Testis (tissue), 3 donors: ENCODE results near the gene RBM33. TPM values are rescaled to one million over a fixed set of nuclear protein-coding genes. Genes with fewer than 3 reads are reported as not detected.

ENCODE experiments used
- DNase-seq: peaks from one replicate; pipeline ENCODE4 v3.0.0-alpha.2; 2019
- H3K27ac ChIP-seq, 2 donors: fragments of 200-600 bp; sonication (generic); one replicate each; pipeline ENCODE4 v1.5.1; 2019
- H3K27me3 ChIP-seq: fragments of 200-600 bp; sonication (generic); one replicate; pipeline ENCODE4 v1.5.1; 2019
- H3K36me3 ChIP-seq: fragments of 200-600 bp; sonication (generic); one replicate; pipeline ENCODE4 v1.5.1; 2017; ENCODE audit warnings: low read depth; ENCODE audit errors: missing control alignments
- H3K4me1 ChIP-seq: fragments of 200-600 bp; sonication (generic); one replicate; pipeline ENCODE4 v1.5.1; 2019
- H3K4me3 ChIP-seq, 2 donors: fragments of 200-600 bp; sonication (generic); one replicate each; pipeline ENCODE4 v1.5.1; 2017 to 2019
- H3K9me3 ChIP-seq: fragments of 200-600 bp; sonication (generic); one replicate; pipeline ENCODE4 v1.5.1; 2017
- POLR2A ChIP-seq: fragments of 450-650 bp; IDR thresholded peaks from one replicate; pipeline ENCODE4 v1.6.1; 2017; ENCODE audit warnings: antibody characterized with exemption, mild to moderate bottlenecking, moderate library complexity
- WGBS, 2 donors: methylation state at CpG; one replicate each; pipeline ENCODE4 v1.1.5; 2018; 5-methylcytosine and 5-hydroxymethylcytosine counted together
- intact Hi-C: fragments of 100-400 bp; cut with DNase I; formaldehyde crosslinking; loops from one replicate; pipeline ENCODE4 v1.15.1; 2023; ENCODE audit warnings: low total_unique reads
- polyA plus RNA-seq: library from polyadenylated mRNA; stranded (reverse); fragments of 350-450 nt; fragmentation: Illumina TruSeq; extraction: RNeasy Lipid Tissue Mini Kit (QIAGEN cat#74804); gene quantifications from one replicate; pipeline ENCODE4 v1.2.3, GENCODE V29; 2014; ENCODE audit warnings: low read depth, low replicate concordance; ENCODE audit not compliant: insufficient read depth
- total RNA-seq, 2 donors: library from RNA; depleted of rRNA; stranded (reverse); fragments of >200 nt; gene quantifications; one replicate each; pipeline ENCODE4 v1.2.3, GENCODE V29; 2016
- TF ChIP-seq, protein P1 (sequence below), 3 experiments: fragments of 450-650 bp in 2 of 3; fragments of 200-600 bp in 1 of 3; sonication (generic) in 1 of 3; IDR thresholded peaks; one replicate each; pipeline ENCODE4 v1.5.1; 2016 to 2019; ENCODE audit warnings: antibody characterized with exemption in 3 of 3, mild to moderate bottlenecking in 2 of 3, moderate library complexity in 1 of 3

The RBM33 gene
- total and polyA plus RNA-seq, 3 donors from 2014 or later, result 27.3 to 104 (median 93.4) TPM

DNA sequence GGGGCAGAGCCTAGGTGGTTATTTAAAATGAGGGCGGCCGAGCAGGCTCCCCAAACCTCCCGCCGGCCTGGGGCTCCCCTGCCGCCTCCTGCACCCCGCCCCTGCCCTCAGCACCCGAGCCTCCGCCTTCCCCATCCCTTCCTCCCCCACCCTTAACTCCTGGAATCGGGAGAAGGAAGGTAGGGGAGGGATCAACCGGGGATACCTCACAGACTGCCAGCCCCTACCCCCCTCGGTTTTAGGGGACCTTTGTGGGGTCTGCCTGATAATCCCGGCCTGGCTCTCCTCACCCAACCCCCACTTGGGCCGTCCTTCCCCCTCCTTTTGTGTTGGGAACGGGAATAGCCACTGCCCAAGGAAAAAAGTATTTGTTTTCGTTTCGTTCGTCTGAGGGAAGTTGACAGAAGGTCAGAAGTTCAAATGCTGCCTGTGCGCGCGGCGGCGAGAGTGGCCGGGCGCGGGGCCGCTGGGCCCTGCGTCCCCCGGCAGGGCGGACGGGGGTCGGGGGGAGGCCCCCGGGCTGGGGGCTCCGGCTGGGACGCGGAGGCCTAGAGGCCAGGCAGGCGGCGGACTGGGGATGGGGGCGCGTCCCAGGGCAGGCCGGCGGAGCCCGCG, 165.0 kb downstream of the RBM33 start:
- Histone ChIP-seq H3K36me3 (no peaks in the 10 kb centered on the region), H3K27ac (no peak overlapping the region), H3K4me3 (no peak overlapping the region), H3K27me3 (no peaks in the 10 kb centered on the region), H3K4me1 (peaks cover 25% of the 10 kb centered on the region), H3K9me3 (no peaks in the 10 kb centered on the region)
- intact Hi-C loops, result no loop called here
- TF ChIP-seq, protein P1, sequence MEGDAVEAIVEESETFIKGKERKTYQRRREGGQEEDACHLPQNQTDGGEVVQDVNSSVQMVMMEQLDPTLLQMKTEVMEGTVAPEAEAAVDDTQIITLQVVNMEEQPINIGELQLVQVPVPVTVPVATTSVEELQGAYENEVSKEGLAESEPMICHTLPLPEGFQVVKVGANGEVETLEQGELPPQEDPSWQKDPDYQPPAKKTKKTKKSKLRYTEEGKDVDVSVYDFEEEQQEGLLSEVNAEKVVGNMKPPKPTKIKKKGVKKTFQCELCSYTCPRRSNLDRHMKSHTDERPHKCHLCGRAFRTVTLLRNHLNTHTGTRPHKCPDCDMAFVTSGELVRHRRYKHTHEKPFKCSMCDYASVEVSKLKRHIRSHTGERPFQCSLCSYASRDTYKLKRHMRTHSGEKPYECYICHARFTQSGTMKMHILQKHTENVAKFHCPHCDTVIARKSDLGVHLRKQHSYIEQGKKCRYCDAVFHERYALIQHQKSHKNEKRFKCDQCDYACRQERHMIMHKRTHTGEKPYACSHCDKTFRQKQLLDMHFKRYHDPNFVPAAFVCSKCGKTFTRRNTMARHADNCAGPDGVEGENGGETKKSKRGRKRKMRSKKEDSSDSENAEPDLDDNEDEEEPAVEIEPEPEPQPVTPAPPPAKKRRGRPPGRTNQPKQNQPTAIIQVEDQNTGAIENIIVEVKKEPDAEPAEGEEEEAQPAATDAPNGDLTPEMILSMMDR (IDR thresholded peaks at IDR 0.05), result no peak
- no peak for TF ChIP-seq POLR2A
- WGBS, 2 donors, result 0 to 2% methylated on average over 15 to 31 of the region's 43 CpGs
- DNase-seq, result no peak

DNA sequence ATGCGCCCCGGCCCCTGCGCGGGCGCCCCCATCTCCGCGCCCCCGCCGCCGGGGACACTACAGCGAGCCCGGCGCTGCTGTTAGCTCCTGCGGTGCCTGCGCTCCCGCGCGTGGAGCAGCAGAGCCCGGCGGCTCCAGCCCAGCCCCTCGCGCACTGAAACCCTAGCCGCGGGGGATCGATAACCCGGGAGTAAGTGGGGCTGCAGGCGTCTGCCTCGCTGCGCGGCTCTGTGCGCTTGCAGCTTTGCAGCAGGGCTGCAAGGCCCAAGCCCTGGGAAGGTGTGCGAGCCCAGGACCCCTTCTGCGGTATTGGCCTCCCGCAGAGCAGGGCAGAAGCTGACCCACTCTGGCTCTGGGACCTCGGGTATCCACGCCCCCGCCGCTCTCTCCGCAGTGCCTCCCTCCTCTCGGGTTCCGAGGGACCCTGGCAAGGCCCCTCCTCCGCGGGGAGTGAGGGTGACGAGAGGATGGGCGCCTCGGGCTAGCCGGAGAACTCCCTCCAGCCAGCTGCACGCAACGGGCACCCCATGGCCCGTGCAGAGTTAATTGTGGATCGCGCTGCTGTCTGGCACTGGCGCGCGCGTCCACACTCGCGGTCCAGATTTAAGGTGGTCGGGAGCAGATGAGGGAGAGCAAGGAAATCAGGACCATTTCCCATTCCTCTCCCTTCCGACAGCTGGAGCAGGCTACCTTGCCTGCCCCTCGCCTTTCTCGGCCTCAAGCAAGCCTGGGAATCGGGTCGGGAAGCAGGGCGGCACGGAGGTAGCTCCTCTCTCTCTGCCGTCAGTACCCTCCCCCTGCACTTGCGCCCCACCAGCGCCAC, 165.7 kb downstream of the RBM33 start:
- no peak for DNase-seq
- intact Hi-C loops, result no loop called here
- Histone ChIP-seq H3K27ac (no peak overlapping the region), H3K27me3 (no peaks in the 10 kb centered on the region), H3K9me3 (no peaks in the 10 kb centered on the region), H3K36me3 (no peaks in the 10 kb centered on the region), H3K4me1 (peaks cover 25% of the 10 kb centered on the region), H3K4me3 (no peak overlapping the region)
- WGBS, 2 donors, result 0 to 2% methylated on average over 16 to 38 of the region's 69 CpGs
- TF ChIP-seq, protein P1 (IDR thresholded peaks at IDR 0.05), result no peak
- no peak for TF ChIP-seq POLR2A

DNA sequence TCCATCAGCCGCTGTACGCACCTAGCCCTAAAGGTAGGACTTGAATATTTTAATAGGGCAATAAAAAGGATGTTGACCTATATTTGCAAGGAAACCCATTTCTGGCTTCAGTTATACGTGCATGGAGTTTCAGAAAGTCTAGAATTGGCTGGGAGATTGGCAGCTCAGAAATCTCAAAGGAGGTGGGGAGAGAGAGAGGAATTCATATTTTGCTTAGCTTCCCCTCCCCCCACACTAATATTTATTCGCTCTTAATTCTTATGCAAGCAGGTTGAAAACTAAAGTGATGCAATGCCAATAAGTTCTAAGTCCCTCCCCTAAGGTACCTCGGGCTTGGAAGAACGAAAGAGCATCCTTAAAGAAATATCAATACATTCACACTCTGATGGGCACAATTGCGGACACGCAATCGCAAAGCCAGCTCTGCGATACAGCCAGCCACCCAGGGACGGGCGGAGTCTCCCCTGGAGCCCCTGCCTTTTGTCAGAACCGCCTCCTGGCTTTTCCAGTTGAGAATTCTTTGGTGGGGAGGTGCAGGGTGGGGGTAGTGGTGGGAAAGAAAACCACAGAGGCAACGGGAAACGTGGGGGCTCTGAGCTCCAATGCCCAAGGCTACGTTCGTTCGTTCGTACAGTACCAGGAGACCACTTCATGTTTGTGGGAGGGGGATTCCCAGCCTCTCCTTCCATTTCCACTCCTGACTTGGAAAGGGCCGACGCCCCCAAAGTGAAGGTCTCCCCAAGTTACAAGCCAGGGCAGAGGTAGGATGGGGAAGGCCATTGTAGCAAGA, 166.5 kb downstream of the RBM33 start:
- H3K27me3 ChIP-seq, result no peaks in the 10 kb centered on the region
- peaks cover 17% of the 10 kb centered on the region for H3K4me1 ChIP-seq
- H3K36me3 ChIP-seq, result no peaks in the 10 kb centered on the region
- no peaks in the 10 kb centered on the region for H3K9me3 ChIP-seq
- H3K27ac ChIP-seq, result no peak overlapping the region
- TF ChIP-seq, protein P1 (IDR thresholded peaks at IDR 0.05), result no peak
- TF ChIP-seq POLR2A, result no peak
- whole genome bisulfite sequencing, 2 donors, result 2% methylated on average over 19 to 21 of the region's 21 CpGs
- no peak overlapping the region for H3K4me3 ChIP-seq
- DNase-seq, result no peak
- intact Hi-C loops, result no loop called here

DNA sequence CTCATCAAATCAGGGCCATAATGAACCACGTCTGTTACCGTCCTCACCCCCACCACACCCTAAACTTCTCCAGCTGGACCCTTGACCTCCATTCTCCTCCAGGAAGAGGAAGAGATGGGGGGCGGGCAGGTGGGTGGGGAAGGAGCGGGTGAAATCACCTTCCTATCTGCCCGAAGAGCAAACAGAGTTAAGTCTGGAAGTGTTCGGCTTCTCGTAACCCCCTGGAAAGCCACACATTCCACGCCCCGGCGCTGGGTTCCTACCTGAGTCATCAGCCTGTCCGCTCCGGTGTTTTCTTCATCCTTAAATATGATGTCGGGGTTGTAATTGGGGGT, 167.1 kb downstream of the RBM33 start:
- intact Hi-C loops, result no loop called here
- H3K27me3 ChIP-seq, result no peaks in the 10 kb centered on the region
- TF ChIP-seq, protein P1 (IDR thresholded peaks at IDR 0.05), result no peak
- no peak for TF ChIP-seq POLR2A
- 1% methylated on average over 12 to 13 of the region's 13 CpGs for WGBS, 2 donors
- H3K27ac ChIP-seq, result no peak overlapping the region
- peaks cover 16% of the 10 kb centered on the region for H3K4me1 ChIP-seq
- no peak overlapping the region for H3K4me3 ChIP-seq
- DNase-seq, result no peak
- no peaks in the 10 kb centered on the region for H3K9me3 ChIP-seq
- no peaks in the 10 kb centered on the region for H3K36me3 ChIP-seq
